ENCODE data around the gene FBXW11. TPM values are rescaled to one million over a fixed set of nuclear protein-coding genes. Genes with fewer than 3 reads are reported as not detected.

The FBXW11 gene
- total RNA-seq, 2 experiments from 2014 or later = 60.5 to 61.2 TPM

- POLR2A ChIA-PET = no interaction called here
Measured at GRCh38 chr5:171839112-171839511, 167.3 kb downstream of the FBXW11 start.

GRCh38 chr5:171838066-171838465 is 168.4 kb downstream of the FBXW11 start:
- CTCF ChIA-PET = no interaction called here
- POLR2A ChIA-PET = no interaction called here

More at GRCh38 chr5:171839112-171839511, 167.3 kb downstream of the FBXW11 start:
- CTCF ChIA-PET = interaction anchor here (0.6 kb wide), 1 partner anchor 9 kb away, joined by 3 read pairs; no protein-coding TSS in a partner anchor

- CTCF ChIA-PET = no interaction called here
Measured at GRCh38 chr5:171837522-171837921, 168.9 kb downstream of the FBXW11 start.

GRCh38 chr5:171835066-171835465 is 171.4 kb downstream of the FBXW11 start:
- ChIA-PET CTCF (no interaction called here), POLR2A (no interaction called here)

More at GRCh38 chr5:171837522-171837921, 168.9 kb downstream of the FBXW11 start:
- POLR2A ChIA-PET = no interaction called here

- CTCF ChIA-PET = interaction anchor here (0.9 kb wide), 1 partner anchor 12 kb away, joined by 3 read pairs; no protein-coding TSS in a partner anchor
- POLR2A ChIA-PET = no interaction called here
Measured at GRCh38 chr5:171834461-171834860, 172.0 kb downstream of the FBXW11 start.

- CTCF ChIA-PET = no interaction called here
- POLR2A ChIA-PET = no interaction called here
Measured at GRCh38 chr5:171832775-171833174, 173.7 kb downstream of the FBXW11 start.

- CTCF ChIA-PET = no interaction called here
- POLR2A ChIA-PET = no interaction called here
Measured at GRCh38 chr5:171830686-171831085, 175.8 kb downstream of the FBXW11 start.

GRCh38 chr5:171827162-171827561 is 179.3 kb downstream of the FBXW11 start:
- ChIA-PET CTCF (no interaction called here), POLR2A (no interaction called here)

GRCh38 chr5:171826132-171826531 is 180.3 kb downstream of the FBXW11 start:
- ChIA-PET POLR2A (no interaction called here), CTCF (no interaction called here)

GRCh38 chr5:171825051-171825450 is 181.4 kb downstream of the FBXW11 start:
- POLR2A ChIA-PET = no interaction called here
- CTCF ChIA-PET = no interaction called here

GRCh38 chr5:171823269-171823668 is 183.2 kb downstream of the FBXW11 start:
- ChIA-PET POLR2A (no interaction called here), CTCF (no interaction called here)

GRCh38 chr5:171821286-171821685 is 185.2 kb downstream of the FBXW11 start:
- CTCF ChIA-PET = interaction anchor here (1.5 kb wide), 1 partner anchor 20 kb away, joined by 3 read pairs; no protein-coding TSS in a partner anchor
- POLR2A ChIA-PET = no interaction called here

- CTCF ChIA-PET = interaction anchor here (1.5 kb wide), 1 partner anchor 20 kb away, joined by 3 read pairs; no protein-coding TSS in a partner anchor
- POLR2A ChIA-PET = no interaction called here
Measured at GRCh38 chr5:171820561-171820960, 185.9 kb downstream of the FBXW11 start.

GRCh38 chr5:171816666-171817065 is 189.8 kb downstream of the FBXW11 start:
- CTCF ChIA-PET = no interaction called here
- POLR2A ChIA-PET = no interaction called here

GRCh38 chr5:171813813-171814490 is 192.5 kb downstream of the FBXW11 start:
- ChIA-PET POLR2A (no interaction called here), CTCF (no interaction called here)

GRCh38 chr5:171813270-171813669 is 193.2 kb downstream of the FBXW11 start:
- ChIA-PET CTCF (no interaction called here), POLR2A (no interaction called here)

Other genes starting within 250 kb of the FBXW11 start
- not detected for gene SMIM23, start 220.8 kb downstream of the FBXW11 start, total RNA-seq
- 10 to 100 TPM; 91.2 to 92.1 TPM for gene STK10, start 181.6 kb upstream of the FBXW11 start, total RNA-seq
- gene EFCAB9, start 187.5 kb upstream of the FBXW11 start, total RNA-seq = not detected

Measured in activated CD8-positive, alpha-beta memory T cell treated with anti-CD3 and anti-CD28 coated beads for 36 hours (primary cell).